ENCODE results near the gene CISD1.
"Not testable (repeated sequence)": the region's sequence is repeated elsewhere in the genome, so short reads cannot be mapped to it uniquely, and the experiment has no call there.

The CISD1 gene

GRCh38 chr10:58268946-58269781 lies at the start of gene CISD1:
TSS of gene CISD1 (plus strand) at chr10:58269162. CDS start at chr10:58269274, 112 bp downstream.
- H3K27me3 ChIP-seq (ENCODE audit: control insufficient read depth, insufficient read depth, low read length), result no peaks in the 10 kb centered on the region
- H3K4me3 ChIP-seq (ENCODE audit: low read depth, low read length), result peak within 1 kb of the TSS; percentile 97
- H2AFZ ChIP-seq, result peak within 1 kb of the TSS; percentile 78
- TF ChIP-seq CTCF (IDR thresholded peaks at IDR 0.05), result no peak
- H3K4me2 ChIP-seq (ENCODE audit: low read length), result peak within 1 kb of the TSS; percentile 97
- H3K9me3 ChIP-seq (ENCODE audit: control insufficient read depth, low read length), result no peaks in the 10 kb centered on the region
- peaks cover 58% of the 10 kb centered on the region for H3K79me2 ChIP-seq
- H3K4me1 ChIP-seq, result peaks cover 15% of the 10 kb centered on the region
- peak within 1 kb of the TSS; percentile 84 for H3K9ac ChIP-seq
- peak within 1 kb of the TSS; percentile 99 for H3K27ac ChIP-seq
- no peaks in the 10 kb centered on the region for H3K36me3 ChIP-seq (ENCODE audit: control insufficient read depth, insufficient read depth, low read length)

- Histone ChIP-seq H3K4me3 (ENCODE audit: low read depth, low read length) (no peak overlapping the region), H3K36me3 (ENCODE audit: control insufficient read depth, insufficient read depth, low read length) (no peaks in the 10 kb centered on the region), H3K27me3 (ENCODE audit: control insufficient read depth, insufficient read depth, low read length) (no peaks in the 10 kb centered on the region), H3K4me1 (peaks cover 21% of the 10 kb centered on the region), H3K9me3 (ENCODE audit: control insufficient read depth, low read length) (no peaks in the 10 kb centered on the region), H3K9ac (no peak overlapping the region), H2AFZ (no peak overlapping the region), H3K79me2 (peaks cover 17% of the 10 kb centered on the region), H3K27ac (peak overlapping the region; percentile 33), H3K4me2 (ENCODE audit: low read length) (no peak overlapping the region)
- TF ChIP-seq CTCF (IDR thresholded peaks at IDR 0.05), result no peak
Measured at GRCh38 chr10:58219875-58220274, 49.1 kb upstream of the CISD1 start.

GRCh38 chr10:58220769-58221451 lies 48.1 kb upstream of the CISD1 start:
- Histone ChIP-seq H3K9ac (no peak overlapping the region), H3K27ac (no peak overlapping the region)

GRCh38 chr10:58225654-58226053 lies 43.3 kb upstream of the CISD1 start:
- peaks cover 12% of the 10 kb centered on the region for H3K4me1 ChIP-seq
- no peaks in the 10 kb centered on the region for H3K27me3 ChIP-seq (ENCODE audit: control insufficient read depth, insufficient read depth, low read length)
- peaks cover 21% of the 10 kb centered on the region for H3K79me2 ChIP-seq
- H2AFZ ChIP-seq, result no peak overlapping the region
- no peaks in the 10 kb centered on the region for H3K9me3 ChIP-seq (ENCODE audit: control insufficient read depth, low read length)
- H3K36me3 ChIP-seq (ENCODE audit: control insufficient read depth, insufficient read depth, low read length), result no peaks in the 10 kb centered on the region
- no peak overlapping the region for H3K4me3 ChIP-seq (ENCODE audit: low read depth, low read length)
- no peak for TF ChIP-seq CTCF (IDR thresholded peaks at IDR 0.05)
- no peak overlapping the region for H3K4me2 ChIP-seq (ENCODE audit: low read length)
- no peak overlapping the region for H3K9ac ChIP-seq
- no peak overlapping the region for H3K27ac ChIP-seq

More at GRCh38 chr10:58220769-58221451, 48.1 kb upstream of the CISD1 start:
- Histone ChIP-seq H3K4me3 (ENCODE audit: low read depth, low read length) (no peak overlapping the region), H3K4me1 (peaks cover 21% of the 10 kb centered on the region), H2AFZ (no peak overlapping the region), H3K36me3 (ENCODE audit: control insufficient read depth, insufficient read depth, low read length) (no peaks in the 10 kb centered on the region), H3K79me2 (peaks cover 9% of the 10 kb centered on the region), H3K9me3 (ENCODE audit: control insufficient read depth, low read length) (no peaks in the 10 kb centered on the region), H3K27me3 (ENCODE audit: control insufficient read depth, insufficient read depth, low read length) (no peaks in the 10 kb centered on the region), H3K4me2 (ENCODE audit: low read length) (no peak overlapping the region)
- no peak for TF ChIP-seq CTCF (IDR thresholded peaks at IDR 0.05)

- not testable (repeated sequence) for H3K36me3 ChIP-seq (ENCODE audit: control insufficient read depth, insufficient read depth, low read length); H3K4me3 ChIP-seq (ENCODE audit: low read depth, low read length); H3K27me3 ChIP-seq (ENCODE audit: control insufficient read depth, insufficient read depth, low read length); H2AFZ ChIP-seq; H3K9me3 ChIP-seq (ENCODE audit: control insufficient read depth, low read length); H3K4me2 ChIP-seq (ENCODE audit: low read length); H3K9ac ChIP-seq; H3K27ac ChIP-seq
- Histone ChIP-seq H3K4me1 (peaks cover 12% of the 10 kb centered on the region), H3K79me2 (peaks cover 38% of the 10 kb centered on the region)
Measured at GRCh38 chr10:58229856-58230255, 39.1 kb upstream of the CISD1 start.
